ENCODE measurements around the gene NXT1. TPM values are rescaled to one million over a fixed set of nuclear protein-coding genes. Genes with fewer than 3 reads are reported as not detected.

The NXT1 gene
- total RNA-seq, 4 donors from 2014 or later: 19.8 to 23.8 (median 21.9) TPM

- TF ChIP-seq, protein P1, sequence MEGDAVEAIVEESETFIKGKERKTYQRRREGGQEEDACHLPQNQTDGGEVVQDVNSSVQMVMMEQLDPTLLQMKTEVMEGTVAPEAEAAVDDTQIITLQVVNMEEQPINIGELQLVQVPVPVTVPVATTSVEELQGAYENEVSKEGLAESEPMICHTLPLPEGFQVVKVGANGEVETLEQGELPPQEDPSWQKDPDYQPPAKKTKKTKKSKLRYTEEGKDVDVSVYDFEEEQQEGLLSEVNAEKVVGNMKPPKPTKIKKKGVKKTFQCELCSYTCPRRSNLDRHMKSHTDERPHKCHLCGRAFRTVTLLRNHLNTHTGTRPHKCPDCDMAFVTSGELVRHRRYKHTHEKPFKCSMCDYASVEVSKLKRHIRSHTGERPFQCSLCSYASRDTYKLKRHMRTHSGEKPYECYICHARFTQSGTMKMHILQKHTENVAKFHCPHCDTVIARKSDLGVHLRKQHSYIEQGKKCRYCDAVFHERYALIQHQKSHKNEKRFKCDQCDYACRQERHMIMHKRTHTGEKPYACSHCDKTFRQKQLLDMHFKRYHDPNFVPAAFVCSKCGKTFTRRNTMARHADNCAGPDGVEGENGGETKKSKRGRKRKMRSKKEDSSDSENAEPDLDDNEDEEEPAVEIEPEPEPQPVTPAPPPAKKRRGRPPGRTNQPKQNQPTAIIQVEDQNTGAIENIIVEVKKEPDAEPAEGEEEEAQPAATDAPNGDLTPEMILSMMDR (IDR thresholded peaks at IDR 0.05; ENCODE audit: low read depth): no peak
Observed at GRCh38 chr20:23393996-23394775, 43.6 kb downstream of the NXT1 start.

- TF ChIP-seq, protein P1 (IDR thresholded peaks at IDR 0.05; ENCODE audit: low read depth): no peak
Observed at GRCh38 chr20:23396950-23397627, 46.5 kb downstream of the NXT1 start.

DNA sequence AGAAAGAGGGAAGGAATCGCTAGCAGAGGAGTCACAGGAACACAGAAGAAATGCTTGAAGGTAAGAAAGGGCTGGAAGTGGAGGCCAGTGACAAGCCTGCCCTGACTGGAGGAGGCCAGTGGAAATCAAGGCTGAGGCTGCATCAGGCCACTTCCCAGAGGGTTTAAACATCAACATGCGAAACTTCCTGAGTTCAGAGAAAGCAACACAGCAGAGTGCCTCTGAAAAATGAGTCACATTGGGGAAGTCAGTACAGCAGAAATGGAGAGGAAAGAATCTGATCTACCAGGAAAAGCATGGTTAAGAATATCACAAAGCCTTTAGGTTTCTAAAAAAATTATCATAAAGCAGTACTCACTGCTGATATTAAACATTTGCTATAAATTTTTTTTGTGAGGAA, 47.4 kb downstream of the NXT1 start:
- TF ChIP-seq, protein P1 (IDR thresholded peaks at IDR 0.05; ENCODE audit: low read depth): no peak

DNA sequence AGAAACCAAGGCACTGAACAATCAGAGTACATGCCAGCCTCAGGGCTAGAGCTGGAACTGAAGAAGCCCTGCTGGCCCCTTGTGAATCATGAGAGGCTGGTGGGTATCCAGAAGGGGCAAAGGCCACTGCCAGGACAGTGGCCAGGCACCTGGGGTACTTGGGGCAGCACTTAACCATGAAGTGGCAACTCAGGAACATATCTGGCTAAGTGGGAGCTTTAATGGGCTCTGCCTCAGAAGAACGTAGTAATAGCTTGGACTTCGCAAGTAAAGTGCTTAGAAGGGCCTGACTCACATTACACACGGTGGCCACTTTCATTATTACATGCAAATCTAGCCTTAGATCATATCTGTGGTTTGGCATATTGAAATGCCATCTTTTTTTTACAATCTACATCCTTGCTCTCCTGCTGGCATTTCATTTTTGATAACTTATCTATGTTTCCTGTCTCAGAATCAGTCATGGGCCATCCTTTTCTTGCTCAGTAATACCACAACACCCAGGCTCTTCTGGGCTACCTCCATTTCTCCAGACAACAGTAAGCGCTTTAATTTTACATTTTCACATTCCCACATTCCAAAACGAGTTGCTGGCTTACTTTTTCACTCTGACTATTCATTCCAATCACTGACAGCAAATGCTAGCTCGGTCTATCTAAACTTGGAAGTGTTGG, 49.1 kb downstream of the NXT1 start:
- TF ChIP-seq, protein P1 (IDR thresholded peaks at IDR 0.05; ENCODE audit: low read depth): no peak

- TF ChIP-seq, protein P1 (IDR thresholded peaks at IDR 0.05; ENCODE audit: low read depth): no peak
Observed at GRCh38 chr20:23401051-23401450, 50.5 kb downstream of the NXT1 start.

DNA sequence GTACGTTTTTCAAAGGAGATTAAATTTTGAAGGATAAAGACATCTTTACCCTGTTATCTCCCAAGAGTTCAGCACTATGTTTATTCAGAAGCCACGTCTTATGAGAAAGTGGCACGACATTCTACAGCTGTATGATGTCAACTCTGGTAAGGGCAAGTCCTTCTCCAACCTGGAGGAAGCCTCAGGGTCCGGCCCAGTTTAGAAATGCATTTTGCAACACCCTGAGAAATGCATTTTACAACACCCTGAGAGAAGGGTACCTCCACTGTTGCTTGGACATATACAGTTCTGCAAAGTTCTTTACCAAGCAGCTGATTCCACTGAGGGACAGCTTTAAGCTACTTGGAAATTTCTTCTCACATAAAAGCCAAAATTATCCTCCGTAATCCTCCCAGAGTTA, 53.2 kb downstream of the NXT1 start:
- TF ChIP-seq, protein P1 (IDR thresholded peaks at IDR 0.05; ENCODE audit: low read depth): no peak

- TF ChIP-seq, protein P1 (IDR thresholded peaks at IDR 0.05; ENCODE audit: low read depth): no peak
Observed at GRCh38 chr20:23404196-23404595, 53.6 kb downstream of the NXT1 start.

Data from subcutaneous adipose tissue (tissue), 4 donors.